Measurements from ENCODE around the gene SUPT6H.
A peak's percentile ranks its signal among the peaks of the same experiment; 100 is the strongest.

The SUPT6H gene

GRCh38 chr17:28648698-28649097 lies 13.3 kb upstream of the SUPT6H start:
- ChIA-PET CTCF (interaction anchor here (0.6 to 2.3 kb wide), 6 partner anchors 12 to 154 kb away, joined by 3 to 11 read pairs (median 3); no protein-coding TSS in a partner anchor), POLR2A (interaction anchor here (1.0 kb wide), 1 partner anchor 13 kb away, joined by 11 read pairs; the partner anchor contains the start of genes SDF2 and SUPT6H)
- no peak overlapping the region for H3K4me3 ChIP-seq (ENCODE audit: low read depth, low read length)
- no peaks in the 10 kb centered on the region for H3K9me3 ChIP-seq (ENCODE audit: control insufficient read depth, insufficient read depth, low read depth, low read length)
- peaks cover 37 to 43% of the 10 kb centered on the region in 2 experiments for H3K36me3 ChIP-seq (ENCODE audit: control insufficient read depth in 2 of 2, insufficient read depth in 1 of 2, low read length in 2 of 2)
- peaks cover 1% of the 10 kb centered on the region for H3K4me1 ChIP-seq (ENCODE audit: control insufficient read depth, insufficient read depth, low read length)
- TF ChIP-seq SCRT2 (tag by site-specific recombination; IDR thresholded peaks at IDR 0.05) (peak; percentile 61), ZNF501 (tag by site-specific recombination; IDR thresholded peaks at IDR 0.05) (no peak), ZNF660 (tag by site-specific recombination; IDR thresholded peaks at IDR 0.05) (no peak)
- no peak overlapping the region for H3K27ac ChIP-seq (ENCODE audit: extremely low read depth, low read depth, low read length)

- ChIA-PET POLR2A (interaction anchor here (0.6 to 0.7 kb wide), 2 partner anchors 14 to 132 kb away, joined by 3 read pairs; no protein-coding TSS in a partner anchor), CTCF (interaction anchor here (0.9 to 1.4 kb wide), 4 partner anchors 8 to 42 kb away, joined by 3 to 8 read pairs (median 4); partner anchors contain the start of gene RSKR)
- no peaks in the 10 kb centered on the region for H3K4me1 ChIP-seq (ENCODE audit: control insufficient read depth, insufficient read depth, low read length)
- TF ChIP-seq ZNF843 (tag by site-specific recombination; IDR thresholded peaks at IDR 0.05) (no peak), ZSCAN18 (tag by site-specific recombination; IDR thresholded peaks at IDR 0.05) (no peak), ZNF239 (tag by site-specific recombination; IDR thresholded peaks at IDR 0.05) (no peak), ZNF768 (tag by site-specific recombination; IDR thresholded peaks at IDR 0.05) (no peak), YY2 (tag by site-specific recombination; IDR thresholded peaks at IDR 0.05) (no peak), ZFP37 (tag by site-specific recombination; IDR thresholded peaks at IDR 0.05) (no peak), ZSCAN30 (tag by site-specific recombination; IDR thresholded peaks at IDR 0.05) (no peak), ZNF670 (tag by site-specific recombination; IDR thresholded peaks at IDR 0.05; ENCODE audit: low read depth) (no peak), ZNF707 (tag by site-specific recombination; IDR thresholded peaks at IDR 0.05) (no peak), ZNF501 (tag by site-specific recombination; IDR thresholded peaks at IDR 0.05) (no peak), ZNF558 (tag by site-specific recombination; IDR thresholded peaks at IDR 0.05) (no peak), ZNF341 (tag by site-specific recombination; IDR thresholded peaks at IDR 0.05; ENCODE audit: low read depth) (no peak), ZNF248 (tag by site-specific recombination; IDR thresholded peaks at IDR 0.05) (no peak), ZNF76 (tag by site-specific recombination; IDR thresholded peaks at IDR 0.05; ENCODE audit: borderline replicate concordance, low read depth) (no peak), EGR2 (tag by site-specific recombination; IDR thresholded peaks at IDR 0.05; ENCODE audit: low read depth) (no peak), ZNF280C (tag by site-specific recombination; IDR thresholded peaks at IDR 0.05) (no peak), ZNF19 (tag by site-specific recombination; IDR thresholded peaks at IDR 0.05; ENCODE audit: low read depth) (no peak)
- H3K36me3 ChIP-seq (ENCODE audit: control insufficient read depth in 2 of 2, insufficient read depth in 1 of 2, low read length in 2 of 2) = peaks cover 54 to 70% of the 10 kb centered on the region in 2 experiments
- H3K27ac ChIP-seq (ENCODE audit: extremely low read depth, low read depth, low read length) = no peak overlapping the region
- H3K4me3 ChIP-seq (ENCODE audit: low read depth, low read length) = no peak overlapping the region
- H3K9me3 ChIP-seq (ENCODE audit: control insufficient read depth, insufficient read depth, low read depth, low read length) = no peaks in the 10 kb centered on the region
Measured at GRCh38 chr17:28655160-28655559, 6.8 kb upstream of the SUPT6H start.

- Histone ChIP-seq H3K4me1 (ENCODE audit: control insufficient read depth, insufficient read depth, low read length) (peaks cover 3% of the 10 kb centered on the region; the same call in 1 of the 2 replicates), H3K27ac (ENCODE audit: extremely low read depth, low read depth, low read length) (no peak overlapping the region), H3K36me3 (ENCODE audit: control insufficient read depth in 2 of 2, insufficient read depth in 1 of 2, low read length in 2 of 2) (peaks cover 37 to 55% of the 10 kb centered on the region in 2 experiments), H3K4me3 (ENCODE audit: low read depth, low read length) (no peak overlapping the region), H3K9me3 (ENCODE audit: control insufficient read depth, insufficient read depth, low read depth, low read length) (no peaks in the 10 kb centered on the region)
- CTCF ChIA-PET = interaction anchor here (0.6 to 0.9 kb wide), 3 partner anchors 11 to 307 kb away, joined by 3 to 4 read pairs (median 3); no protein-coding TSS in a partner anchor
- POLR2A ChIA-PET = interaction anchor here (0.8 to 1.0 kb wide), 3 partner anchors 16 to 22 kb away, joined by 3 read pairs; no protein-coding TSS in a partner anchor
- no peak for TF ChIP-seq SP7 (tag by site-specific recombination; IDR thresholded peaks at IDR 0.05)
- no peak for TF ChIP-seq SCRT2 (tag by site-specific recombination; IDR thresholded peaks at IDR 0.05)
- no peak for TF ChIP-seq ZSCAN30 (tag by site-specific recombination; IDR thresholded peaks at IDR 0.05)
- TF ChIP-seq ZNF585B (tag by site-specific recombination; IDR thresholded peaks at IDR 0.05) = no peak
- no peak for TF ChIP-seq ZNF311 (tag by site-specific recombination; IDR thresholded peaks at IDR 0.05; ENCODE audit: borderline replicate concordance)
- no peak for TF ChIP-seq ZBTB1 (tag by site-specific recombination; IDR thresholded peaks at IDR 0.05)
- no peak for TF ChIP-seq MEIS1 (CRISPR knock-in tag; IDR thresholded peaks at IDR 0.05; ENCODE audit: borderline replicate concordance)
- no peak for TF ChIP-seq HOXD13 (CRISPR knock-in tag; IDR thresholded peaks at IDR 0.05; ENCODE audit: borderline replicate concordance)
- TF ChIP-seq SP3 (tag by site-specific recombination; IDR thresholded peaks at IDR 0.05) = no peak
- TF ChIP-seq ZNF16 (tag by site-specific recombination; IDR thresholded peaks at IDR 0.05; ENCODE audit: low read depth) = no peak
- no peak for TF ChIP-seq ZNF473 (tag by site-specific recombination; IDR thresholded peaks at IDR 0.05)
- TF ChIP-seq PRDM1 (tag by site-specific recombination; IDR thresholded peaks at IDR 0.05) = no peak
- TF ChIP-seq ZSCAN4 (tag by site-specific recombination; IDR thresholded peaks at IDR 0.05) = no peak
Measured at GRCh38 chr17:28657756-28658155, 4.2 kb upstream of the SUPT6H start.
